ENCODE results near the gene GRHL1. TPM values are rescaled to one million over a fixed set of nuclear protein-coding genes. Genes with fewer than 3 reads are reported as not detected.

GRHL1 gene
- total RNA-seq, 1 donor from 2014 or later: 6.2 TPM

DNA sequence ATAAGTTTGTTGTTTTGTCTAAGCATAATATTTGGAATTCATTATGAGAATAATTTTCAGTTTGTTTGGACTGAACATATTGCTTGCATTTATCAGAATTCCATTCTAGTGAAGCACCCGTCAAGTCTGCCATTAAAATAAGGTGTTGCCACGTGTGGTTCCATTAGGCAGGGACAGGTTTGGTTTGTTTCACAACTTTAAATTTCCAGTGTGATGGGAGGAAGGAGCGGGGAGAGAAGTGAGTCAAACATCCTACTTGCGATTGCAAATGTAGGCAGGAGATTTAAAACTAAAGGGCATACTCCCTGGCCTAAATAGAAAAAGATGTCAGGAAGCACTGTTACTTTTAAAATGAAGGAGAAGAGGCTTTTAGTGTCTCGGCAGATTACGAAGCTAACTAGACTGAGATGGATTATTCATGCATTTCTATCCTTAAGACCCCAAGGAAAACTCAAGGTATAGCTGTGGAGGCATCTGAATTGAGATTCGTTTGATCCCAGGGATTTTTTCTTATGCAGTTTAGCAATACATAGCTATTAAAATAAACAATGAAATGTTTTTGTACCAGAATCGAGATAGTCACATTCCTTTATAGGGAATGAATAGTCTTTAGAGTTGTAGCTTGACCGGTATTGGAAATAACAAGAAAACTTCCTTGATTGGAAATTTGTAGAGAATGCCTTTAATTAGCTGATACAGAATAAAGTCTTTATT is 19.8 kb downstream of the GRHL1 start:
- H3K27me3 ChIP-seq (ENCODE audit: control insufficient read depth, insufficient read depth, low read length): no peaks in the 10 kb centered on the region
- TF ChIP-seq, protein P1, sequence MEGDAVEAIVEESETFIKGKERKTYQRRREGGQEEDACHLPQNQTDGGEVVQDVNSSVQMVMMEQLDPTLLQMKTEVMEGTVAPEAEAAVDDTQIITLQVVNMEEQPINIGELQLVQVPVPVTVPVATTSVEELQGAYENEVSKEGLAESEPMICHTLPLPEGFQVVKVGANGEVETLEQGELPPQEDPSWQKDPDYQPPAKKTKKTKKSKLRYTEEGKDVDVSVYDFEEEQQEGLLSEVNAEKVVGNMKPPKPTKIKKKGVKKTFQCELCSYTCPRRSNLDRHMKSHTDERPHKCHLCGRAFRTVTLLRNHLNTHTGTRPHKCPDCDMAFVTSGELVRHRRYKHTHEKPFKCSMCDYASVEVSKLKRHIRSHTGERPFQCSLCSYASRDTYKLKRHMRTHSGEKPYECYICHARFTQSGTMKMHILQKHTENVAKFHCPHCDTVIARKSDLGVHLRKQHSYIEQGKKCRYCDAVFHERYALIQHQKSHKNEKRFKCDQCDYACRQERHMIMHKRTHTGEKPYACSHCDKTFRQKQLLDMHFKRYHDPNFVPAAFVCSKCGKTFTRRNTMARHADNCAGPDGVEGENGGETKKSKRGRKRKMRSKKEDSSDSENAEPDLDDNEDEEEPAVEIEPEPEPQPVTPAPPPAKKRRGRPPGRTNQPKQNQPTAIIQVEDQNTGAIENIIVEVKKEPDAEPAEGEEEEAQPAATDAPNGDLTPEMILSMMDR (IDR thresholded peaks at IDR 0.05; ENCODE audit: insufficient read depth, low read length, poor library complexity, severe bottlenecking): no peak
- H3K36me3 ChIP-seq (ENCODE audit: control insufficient read depth, insufficient read depth, low read length): no peaks in the 10 kb centered on the region
- no peak overlapping the region for H3K4me3 ChIP-seq (ENCODE audit: low read depth, low read length)
- no peak for DNase-seq (ENCODE audit: low read depth)

DNA sequence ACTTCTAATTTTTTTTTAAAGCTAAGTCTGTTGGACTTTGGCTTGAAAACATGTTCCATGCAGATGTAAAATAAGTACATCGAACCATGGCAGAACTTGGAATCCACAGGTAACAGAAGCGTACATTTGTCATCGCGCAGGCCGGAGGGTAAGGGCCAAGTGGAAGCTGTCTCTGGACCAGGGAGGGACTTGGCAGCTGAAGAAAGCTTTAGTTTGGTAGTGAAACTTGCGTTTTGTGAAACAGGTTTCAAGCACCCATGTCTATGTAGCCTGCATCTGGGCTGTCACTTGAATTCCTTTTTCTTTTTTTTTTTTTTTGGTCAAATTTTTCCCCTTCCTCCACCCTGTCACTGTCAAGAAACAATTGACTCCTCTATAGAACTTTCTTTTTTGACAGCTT is 20.4 kb downstream of the GRHL1 start:
- Histone ChIP-seq H3K27me3 (ENCODE audit: control insufficient read depth, insufficient read depth, low read length) (no peaks in the 10 kb centered on the region), H3K4me3 (ENCODE audit: low read depth, low read length) (no peak overlapping the region), H3K36me3 (ENCODE audit: control insufficient read depth, insufficient read depth, low read length) (no peaks in the 10 kb centered on the region)
- TF ChIP-seq, protein P1 (IDR thresholded peaks at IDR 0.05; ENCODE audit: insufficient read depth, low read length, poor library complexity, severe bottlenecking): no peak
- DNase-seq (ENCODE audit: low read depth): no peak

DNA sequence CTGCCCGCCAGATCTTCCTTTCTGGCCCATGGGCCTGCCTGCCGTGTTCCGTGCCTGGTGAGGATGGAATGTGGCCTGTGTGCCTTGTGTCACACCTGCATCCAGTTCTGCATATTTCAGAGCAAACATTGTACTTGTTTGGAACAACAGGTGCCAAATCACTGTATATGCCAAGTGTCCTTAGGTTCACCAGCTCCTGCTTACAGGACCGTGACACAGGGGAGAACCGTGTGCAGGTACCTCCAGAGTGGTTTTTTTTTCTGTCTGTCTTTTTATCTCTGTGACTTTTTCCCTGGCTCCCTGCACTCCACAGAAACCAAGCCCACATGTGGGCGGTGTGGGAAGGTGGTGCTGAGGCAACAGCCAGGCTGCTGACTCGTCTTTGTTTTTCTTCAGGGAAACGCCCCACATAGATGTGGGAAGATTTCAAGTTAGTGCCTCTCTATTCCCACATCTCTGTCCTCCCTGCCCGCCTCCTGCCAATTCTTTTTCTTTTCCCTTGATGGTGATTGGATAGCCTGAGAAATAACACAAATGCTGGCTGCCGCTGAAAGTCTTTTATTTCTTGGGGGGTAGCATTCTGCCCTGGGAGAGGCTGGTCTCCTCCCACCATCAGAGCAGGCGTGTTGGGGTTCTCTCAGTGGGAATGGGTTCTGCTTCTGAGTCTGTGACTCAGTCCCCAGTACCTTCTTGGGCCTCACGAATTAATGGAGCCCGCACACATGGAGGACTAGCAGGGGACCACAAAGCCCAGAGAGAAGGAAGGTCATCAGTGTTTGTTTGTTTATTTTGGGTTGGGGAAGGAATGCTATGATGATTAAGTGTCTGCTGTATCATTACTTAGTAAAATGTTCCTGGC is 21.4 kb downstream of the GRHL1 start:
- no peak for DNase-seq (ENCODE audit: low read depth)
- Histone ChIP-seq H3K27me3 (ENCODE audit: control insufficient read depth, insufficient read depth, low read length) (no peaks in the 10 kb centered on the region), H3K36me3 (ENCODE audit: control insufficient read depth, insufficient read depth, low read length) (no peaks in the 10 kb centered on the region), H3K4me3 (ENCODE audit: low read depth, low read length) (no peak overlapping the region)
- TF ChIP-seq, protein P1 (IDR thresholded peaks at IDR 0.05; ENCODE audit: insufficient read depth, low read length, poor library complexity, severe bottlenecking): no peak

DNA sequence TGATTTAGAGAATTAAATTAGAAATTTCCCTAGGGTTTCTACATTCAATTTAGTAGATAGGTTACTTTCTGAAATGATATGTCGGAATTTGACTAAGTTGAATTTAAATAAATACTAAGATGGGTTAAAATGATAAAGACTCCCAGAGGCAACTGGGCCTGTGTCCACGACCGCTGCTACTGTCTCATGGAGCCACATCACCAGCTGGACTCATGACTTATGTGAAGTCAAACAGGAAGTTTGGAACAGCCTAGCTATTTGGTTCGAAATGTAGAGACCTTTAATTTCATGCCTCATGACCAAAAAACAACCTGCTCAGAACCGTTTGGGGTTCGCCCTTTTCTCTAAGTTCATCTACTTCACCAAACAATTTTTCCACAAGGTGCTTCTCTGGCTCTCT is 22.2 kb downstream of the GRHL1 start:
- Histone ChIP-seq H3K27me3 (ENCODE audit: control insufficient read depth, insufficient read depth, low read length) (no peaks in the 10 kb centered on the region), H3K4me3 (ENCODE audit: low read depth, low read length) (no peak overlapping the region), H3K36me3 (ENCODE audit: control insufficient read depth, insufficient read depth, low read length) (no peaks in the 10 kb centered on the region)
- TF ChIP-seq, protein P1 (IDR thresholded peaks at IDR 0.05; ENCODE audit: insufficient read depth, low read length, poor library complexity, severe bottlenecking): no peak
- DNase-seq (ENCODE audit: low read depth): no peak

DNA sequence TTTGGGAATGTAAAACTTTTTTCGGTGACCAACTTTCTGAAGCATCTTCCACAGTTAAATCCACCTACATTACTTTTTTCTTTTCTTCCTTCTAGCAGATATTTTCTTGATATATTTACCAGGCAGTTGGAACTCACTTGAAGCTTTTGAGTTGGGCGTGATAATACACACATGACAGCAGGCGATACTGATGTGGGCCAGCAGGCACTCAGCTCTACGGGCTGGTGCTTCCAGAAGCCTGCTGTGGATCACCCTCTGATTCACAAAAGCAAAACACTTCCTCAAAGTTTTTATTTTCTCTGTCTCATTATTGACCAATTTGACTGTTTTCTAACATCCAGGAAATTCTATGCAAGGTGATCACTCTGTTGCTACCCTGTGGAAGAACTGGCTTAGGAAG is 22.9 kb downstream of the GRHL1 start:
- Histone ChIP-seq H3K36me3 (ENCODE audit: control insufficient read depth, insufficient read depth, low read length) (no peaks in the 10 kb centered on the region), H3K27me3 (ENCODE audit: control insufficient read depth, insufficient read depth, low read length) (no peaks in the 10 kb centered on the region), H3K4me3 (ENCODE audit: low read depth, low read length) (no peak overlapping the region)
- TF ChIP-seq, protein P1 (IDR thresholded peaks at IDR 0.05; ENCODE audit: insufficient read depth, low read length, poor library complexity, severe bottlenecking): no peak
- DNase-seq (ENCODE audit: low read depth): no peak
